NCI-H446 treated with DMSO at 0.1 percent for 48 hours (cell line): Measurements from ENCODE around the gene VEGFA.

ENCODE experiments used
- DNase-seq: peaks from one replicate; lab custom pipeline; 2025; lab: John Stamatoyannopoulos, UW

Gene VEGFA

DNA sequence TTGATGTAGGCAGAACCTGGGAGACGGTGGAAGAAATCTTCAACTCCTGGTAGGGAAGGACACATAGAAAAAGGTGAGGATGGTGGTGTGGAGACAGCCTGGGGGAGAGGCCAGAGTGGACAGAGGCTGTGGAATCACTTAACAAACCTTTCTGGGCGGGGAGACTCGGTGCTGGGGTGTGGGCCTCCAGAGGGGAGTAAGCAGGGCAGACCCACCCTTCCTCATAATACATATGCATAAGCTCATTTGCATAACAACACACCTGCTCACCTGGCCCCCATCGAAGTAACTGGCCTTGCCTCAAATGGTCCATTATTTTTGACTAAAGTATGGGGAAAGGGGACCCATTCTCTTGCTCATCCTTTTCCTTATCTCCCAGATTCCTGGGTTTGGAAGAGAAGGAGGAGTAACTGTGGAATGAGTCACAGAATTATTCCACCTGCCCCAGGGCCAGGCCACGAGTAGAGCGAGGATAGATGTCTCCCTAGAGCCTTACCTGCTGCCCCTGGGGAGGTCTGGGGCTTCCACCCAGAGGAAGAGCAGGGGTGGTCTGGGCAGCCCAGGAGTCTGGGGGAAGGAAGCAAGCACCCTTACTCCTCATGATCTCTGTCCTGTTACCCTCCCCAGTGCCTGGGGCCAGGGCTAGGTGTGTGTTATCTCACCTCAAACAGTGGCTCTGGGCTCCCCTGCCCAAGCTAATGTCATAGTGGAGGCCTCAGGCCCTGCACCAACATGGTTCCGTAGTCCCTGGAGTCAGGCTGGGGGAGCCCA lies 10.7 kb upstream of the VEGFA start:
- DNase-seq: no peak

DNA sequence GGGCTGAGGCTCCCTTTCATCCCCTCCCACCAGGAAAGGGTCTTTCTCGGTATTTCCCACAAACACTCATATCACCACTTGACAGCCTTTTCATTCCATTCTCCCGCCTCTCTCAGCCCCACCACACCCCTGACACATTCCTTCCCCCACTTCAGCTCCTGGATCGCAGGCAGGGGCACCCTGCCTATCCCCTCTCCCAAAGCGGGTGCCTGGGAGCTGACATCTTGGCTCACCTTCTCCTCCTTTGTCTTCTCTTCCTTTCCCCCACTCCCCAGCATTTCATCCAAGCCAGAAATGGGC lies 10.2 kb upstream of the VEGFA start:
- no peak for DNase-seq

DNA sequence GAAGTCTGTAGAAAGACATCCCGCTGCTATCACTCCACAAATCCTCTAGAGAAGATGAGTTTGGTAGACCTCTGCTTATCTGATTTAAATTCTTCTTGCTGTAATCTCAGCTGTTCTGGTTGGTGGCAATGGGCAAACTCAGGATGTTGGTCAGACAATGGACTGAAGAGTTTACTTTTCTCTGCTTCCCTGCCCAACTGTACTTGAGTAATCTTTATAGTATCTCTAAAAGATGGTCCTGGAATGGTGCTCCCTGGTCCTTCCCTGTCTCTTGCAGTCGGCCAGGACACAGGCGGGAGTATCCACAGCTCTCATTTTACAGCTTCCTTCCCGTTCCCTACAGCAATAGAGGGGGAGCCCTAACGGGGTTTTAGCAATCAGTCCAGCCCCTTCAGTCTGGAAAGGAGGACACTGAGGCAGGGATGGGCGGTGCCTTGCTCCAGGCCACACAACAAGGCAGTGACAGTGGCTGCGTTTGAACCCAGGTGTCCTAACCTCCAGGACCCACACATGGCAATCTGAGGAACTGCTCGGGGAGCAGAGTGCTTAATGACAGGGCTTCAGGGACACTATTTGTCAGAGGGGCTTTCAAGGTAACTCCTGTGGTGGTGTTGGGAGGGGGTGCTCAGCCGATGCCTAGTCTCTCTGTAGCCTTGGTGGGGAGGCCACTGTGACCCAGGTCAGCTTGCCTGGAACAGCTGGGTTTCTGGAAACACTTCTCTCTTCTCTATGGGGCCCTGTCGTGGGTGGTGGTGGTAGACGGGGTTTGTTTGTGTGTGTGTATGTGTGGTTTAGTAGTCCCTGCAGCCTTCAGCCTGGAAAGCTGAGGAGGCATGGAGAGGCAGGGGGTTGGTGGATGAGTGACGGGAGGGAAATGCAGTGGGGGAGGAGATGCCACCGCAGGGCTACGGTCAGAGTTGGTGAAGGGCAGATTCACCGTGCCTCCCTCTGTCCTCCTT lies 9.5 kb upstream of the VEGFA start:
- DNase-seq: no peak

DNA sequence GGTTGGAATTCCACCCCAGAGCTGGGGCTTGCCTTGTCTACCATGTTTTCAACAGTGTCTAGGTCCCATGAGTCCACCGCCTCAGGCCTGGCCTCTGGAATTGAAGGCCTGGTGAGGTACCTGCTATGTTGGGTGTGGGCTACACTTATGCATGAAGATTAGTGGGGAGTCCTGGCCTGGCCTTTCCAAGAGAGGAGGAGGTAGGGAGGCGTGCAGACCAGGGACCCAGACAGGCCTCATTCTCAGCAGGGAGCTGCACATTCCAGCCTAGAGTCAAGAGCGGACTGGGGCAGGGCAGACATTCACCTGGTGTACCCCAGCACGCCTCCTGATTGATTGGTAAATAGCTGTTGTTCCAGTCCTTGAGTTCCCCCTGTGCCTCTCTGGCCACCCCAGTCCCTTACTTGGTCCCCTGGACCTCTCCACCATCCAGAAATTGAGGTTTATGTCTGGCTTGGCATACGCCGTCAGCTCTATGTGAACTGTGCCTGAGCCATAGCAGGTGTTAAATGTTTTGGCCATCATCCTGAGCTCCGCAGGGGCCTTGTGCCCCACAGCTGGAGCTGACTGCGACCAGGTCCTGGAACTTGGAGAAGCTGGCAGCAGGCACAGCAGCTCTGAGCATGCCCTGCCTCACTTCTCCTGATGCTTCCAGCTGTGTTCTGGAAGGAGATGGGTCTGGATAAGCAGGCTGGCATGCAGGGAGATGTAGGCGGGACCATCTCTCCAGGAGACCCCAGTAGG lies 8.2 kb upstream of the VEGFA start:
- no peak for DNase-seq

DNA sequence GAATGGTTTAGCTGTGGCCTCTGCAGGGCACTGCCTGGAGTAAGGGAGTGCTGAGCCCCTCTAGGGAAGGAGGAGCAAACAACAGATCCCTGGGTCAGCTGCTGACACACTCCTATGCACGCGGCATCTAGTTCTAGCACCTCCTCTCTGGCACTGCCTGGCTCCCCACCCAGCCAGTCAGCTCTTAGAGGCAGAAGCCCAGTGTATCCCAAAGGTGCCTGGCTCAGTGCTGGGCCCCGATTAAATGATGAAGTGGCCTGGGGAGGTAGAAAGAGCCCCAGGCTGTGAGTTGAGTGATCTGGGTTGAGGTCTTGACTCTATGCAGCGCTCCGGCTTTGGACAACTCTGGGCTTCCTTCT lies 7.6 kb upstream of the VEGFA start:
- no peak for DNase-seq

DNA sequence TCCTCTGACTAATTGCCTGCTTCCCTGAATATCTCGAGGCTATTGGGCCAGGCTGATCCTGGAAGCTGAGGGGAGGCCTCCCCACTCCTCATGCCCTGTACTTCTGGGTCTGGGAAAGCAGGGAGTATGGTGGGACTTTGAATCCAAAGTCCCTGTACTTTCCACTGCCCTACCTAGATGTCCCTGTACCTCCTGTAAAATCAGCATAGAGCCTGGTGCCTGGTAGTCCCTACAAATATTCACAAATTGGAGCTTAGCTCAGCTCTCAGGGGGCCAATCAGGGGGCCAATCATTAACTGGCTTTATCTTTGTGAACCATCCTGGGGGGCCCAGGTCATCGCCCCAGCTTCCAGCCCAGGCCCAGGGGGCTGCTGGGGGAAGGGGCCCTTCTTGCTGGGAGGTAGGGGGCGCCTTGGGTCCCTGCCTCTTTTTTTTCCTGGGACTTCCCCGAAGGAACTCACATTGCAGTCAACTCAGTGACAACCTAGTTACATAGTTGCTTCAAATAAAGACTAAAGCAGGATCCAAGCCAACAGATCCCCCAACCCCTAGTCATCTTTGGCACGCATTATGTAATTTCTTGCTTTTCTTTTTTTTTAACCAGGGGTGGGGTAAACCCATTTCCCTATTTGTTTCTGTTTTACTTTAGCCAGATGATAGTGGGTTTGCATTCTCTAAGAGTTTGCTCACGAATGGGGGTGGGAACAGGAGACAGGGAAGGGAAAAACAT lies 6.9 kb upstream of the VEGFA start:
- DNase-seq: no peak

DNA sequence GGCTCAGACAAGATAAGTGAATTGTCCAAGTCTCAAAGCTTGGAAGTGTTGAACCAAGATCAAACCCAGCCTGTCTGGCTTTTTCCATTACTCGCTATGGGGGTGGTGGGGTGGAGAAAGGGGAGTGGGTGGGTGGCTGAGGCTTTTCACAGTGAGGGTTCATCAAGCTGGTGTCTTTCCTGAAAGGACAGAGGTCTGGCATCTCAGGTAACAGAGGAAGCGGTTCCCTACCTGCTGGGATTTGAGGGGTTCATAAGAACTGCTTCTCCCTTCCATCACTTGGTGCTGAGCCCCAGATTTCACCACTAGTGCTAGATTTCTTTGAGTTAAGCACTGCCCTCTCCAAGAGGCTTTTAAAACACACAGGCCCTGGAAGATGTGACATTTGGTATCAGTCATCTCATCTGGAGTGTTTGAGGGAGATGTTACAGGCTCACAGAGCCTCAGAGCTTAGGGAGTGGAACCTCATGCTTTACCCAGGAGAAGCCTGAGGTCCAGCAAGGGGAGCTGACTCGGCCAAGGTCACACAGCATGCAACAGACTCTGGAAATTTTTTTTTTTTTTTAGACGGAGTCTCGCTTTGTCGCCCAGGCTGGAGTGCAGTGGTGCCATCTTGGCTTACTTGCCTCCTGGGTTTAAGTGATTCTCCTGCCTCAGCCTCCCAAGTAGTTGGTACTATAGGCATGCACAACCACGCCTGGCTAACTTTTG lies 6.0 kb upstream of the VEGFA start:
- no peak for DNase-seq

DNA sequence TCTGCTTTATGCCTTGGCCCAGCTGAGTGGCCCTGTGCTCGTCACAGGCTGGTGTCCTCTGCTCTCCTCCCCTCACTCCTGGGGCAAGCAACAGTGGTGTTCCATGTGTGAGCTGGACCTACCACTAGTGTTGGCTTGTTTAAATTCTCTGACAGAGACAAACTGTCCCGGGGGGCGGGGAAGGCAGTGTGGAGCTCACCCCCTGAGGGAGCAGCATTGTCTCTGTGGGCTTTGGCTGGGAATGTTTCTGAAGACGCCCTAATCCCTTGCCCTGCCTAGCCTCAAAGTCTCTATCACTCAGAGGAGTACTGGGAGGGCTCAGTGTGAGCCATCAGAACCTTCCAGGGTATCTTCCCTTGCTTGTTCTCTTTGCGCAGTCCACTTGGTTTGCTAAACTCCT lies 5.2 kb upstream of the VEGFA start:
- no peak for DNase-seq

DNA sequence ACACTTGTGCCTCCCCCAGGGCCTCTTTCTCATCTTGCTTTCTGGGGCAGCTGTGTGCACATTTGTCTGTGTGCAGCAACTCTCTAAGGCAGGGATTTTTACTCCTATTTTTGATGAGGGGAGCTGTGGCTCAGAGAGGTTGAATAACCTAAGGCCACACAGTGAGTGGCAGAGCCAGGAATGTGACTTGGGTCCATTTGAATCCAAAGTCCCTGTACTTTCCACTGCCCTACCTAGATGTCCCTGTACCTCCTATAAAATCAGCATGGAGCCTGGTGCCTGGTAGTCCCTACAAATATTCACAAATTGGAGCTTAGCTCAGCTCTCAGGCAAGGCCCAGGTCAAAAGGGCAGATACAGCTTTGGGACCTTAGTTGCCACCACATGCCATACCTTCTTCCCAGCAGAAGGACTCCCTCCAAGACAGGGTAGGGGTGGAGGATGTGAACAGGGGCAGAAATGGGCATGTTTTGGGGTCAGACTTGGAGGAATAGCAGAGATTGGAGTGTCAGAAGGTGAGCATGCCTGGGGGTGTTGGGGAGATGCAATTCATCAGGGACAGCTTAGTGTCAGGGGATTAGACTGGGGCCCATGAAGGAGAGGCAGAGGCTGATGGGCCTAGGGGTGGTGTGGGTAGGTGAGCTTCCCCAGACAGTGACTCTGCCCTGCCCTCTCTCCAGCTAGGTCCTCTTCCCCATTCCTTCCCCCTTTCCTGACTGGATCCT lies 4.1 kb upstream of the VEGFA start:
- DNase-seq: no peak

DNA sequence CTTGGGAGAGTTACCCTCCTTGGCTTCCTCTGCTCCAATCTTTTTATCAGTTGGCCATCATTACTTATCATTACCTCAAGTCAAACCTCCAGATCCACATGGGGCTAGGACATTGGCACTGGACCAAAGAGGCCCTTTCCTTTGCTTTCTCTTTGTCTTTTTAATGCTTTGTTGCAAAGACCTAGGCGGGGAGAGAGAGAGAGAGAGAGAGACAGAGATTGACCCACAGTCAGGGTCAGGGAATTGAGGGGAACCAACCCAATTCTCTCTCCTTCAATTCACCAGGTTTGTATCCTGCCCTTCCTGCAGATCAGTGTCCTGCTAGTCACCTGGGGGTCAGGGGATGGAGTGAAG lies 3.5 kb upstream of the VEGFA start:
- DNase-seq: no peak

DNA sequence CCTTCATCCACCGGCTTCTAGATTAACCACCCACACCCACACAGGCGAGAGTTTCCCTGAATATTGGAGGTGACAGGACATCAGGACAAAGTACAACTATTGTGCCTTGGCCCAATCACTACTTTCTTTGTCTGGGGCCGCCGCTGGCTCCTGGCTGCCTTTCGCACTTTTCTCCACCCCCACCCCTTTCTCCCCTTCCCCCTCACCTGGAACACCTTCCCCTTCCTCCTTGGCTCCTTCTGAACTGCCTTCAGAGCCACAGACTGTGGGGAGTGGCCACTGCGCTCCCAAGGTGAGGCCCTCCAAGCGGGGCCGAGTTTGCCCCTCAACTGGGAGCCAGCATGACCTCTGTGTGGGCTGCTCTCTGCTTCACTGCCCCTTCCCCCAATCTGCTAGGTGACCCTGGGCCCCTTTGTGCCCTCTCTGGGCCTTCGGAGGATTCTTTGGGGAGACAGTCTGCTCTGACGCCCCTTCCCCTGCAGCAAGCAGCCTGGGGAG lies 3.0 kb upstream of the VEGFA start:
- DNase-seq: no peak

DNA sequence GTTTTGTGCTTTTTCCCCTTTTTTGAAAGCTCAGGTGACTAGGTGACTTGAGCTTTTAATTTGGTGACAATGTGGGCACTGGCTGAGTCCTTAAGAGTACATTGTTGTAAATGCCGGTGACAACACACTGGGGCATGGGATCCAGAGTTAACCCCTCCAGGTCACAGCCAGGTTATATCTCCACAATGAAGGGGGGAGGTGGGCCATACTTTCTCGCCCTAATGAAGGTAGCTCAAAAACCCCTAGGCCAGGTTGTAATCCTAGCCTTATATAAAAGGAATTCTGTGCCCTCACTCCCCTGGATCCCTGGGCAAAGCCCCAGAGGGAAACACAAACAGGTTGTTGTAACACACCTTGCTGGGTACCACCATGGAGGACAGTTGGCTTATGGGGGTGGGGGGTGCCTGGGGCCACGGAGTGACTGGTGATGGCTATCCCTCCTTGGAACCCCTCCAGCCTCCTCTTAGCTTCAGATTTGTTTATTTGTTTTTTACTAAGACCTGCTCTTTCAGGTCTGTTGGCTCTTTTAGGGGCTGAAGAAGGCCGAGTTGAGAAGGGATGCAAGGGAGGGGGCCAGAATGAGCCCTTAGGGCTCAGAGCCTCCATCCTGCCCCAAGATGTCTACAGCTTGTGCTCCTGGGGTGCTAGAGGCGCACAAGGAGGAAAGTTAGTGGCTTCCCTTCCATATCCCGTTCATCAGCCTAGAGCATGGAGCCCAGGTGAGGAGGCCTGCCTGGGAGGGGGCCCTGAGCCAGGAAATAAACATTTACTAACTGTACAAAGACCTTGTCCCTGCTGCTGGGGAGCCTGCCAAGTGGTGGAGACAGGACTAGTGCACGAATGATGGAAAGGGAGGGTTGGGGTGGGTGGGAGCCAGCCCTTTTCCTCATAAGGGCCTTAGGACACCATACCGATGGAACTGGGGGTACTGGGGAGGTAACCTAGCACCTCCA lies 2.2 kb upstream of the VEGFA start:
- no peak for DNase-seq

DNA sequence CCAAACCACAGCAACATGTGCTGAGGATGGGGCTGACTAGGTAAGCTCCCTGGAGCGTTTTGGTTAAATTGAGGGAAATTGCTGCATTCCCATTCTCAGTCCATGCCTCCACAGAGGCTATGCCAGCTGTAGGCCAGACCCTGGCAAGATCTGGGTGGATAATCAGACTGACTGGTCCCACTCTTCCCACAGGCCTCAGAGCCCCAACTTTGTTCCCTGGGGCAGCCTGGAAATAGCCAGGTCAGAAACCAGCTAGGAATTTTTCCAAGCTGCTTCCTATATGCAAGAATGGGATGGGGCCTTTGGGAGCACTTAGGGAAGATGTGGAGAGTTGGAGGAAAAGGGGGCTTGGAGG lies 1.5 kb upstream of the VEGFA start:
- no peak for DNase-seq

DNA sequence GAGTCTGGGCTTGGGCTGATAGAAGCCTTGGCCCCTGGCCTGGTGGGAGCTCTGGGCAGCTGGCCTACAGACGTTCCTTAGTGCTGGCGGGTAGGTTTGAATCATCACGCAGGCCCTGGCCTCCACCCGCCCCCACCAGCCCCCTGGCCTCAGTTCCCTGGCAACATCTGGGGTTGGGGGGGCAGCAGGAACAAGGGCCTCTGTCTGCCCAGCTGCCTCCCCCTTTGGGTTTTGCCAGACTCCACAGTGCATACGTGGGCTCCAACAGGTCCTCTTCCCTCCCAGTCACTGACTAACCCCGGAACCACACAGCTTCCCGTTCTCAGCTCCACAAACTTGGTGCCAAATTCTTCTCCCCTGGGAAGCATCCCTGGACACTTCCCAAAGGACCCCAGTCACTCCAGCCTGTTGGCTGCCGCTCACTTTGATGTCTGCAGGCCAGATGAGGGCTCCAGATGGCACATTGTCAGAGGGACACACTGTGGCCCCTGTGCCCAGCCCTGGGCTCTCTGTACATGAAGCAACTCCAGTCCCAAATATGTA lies 957 bp upstream of the VEGFA start:
- peak; percentile 66 for DNase-seq

DNA sequence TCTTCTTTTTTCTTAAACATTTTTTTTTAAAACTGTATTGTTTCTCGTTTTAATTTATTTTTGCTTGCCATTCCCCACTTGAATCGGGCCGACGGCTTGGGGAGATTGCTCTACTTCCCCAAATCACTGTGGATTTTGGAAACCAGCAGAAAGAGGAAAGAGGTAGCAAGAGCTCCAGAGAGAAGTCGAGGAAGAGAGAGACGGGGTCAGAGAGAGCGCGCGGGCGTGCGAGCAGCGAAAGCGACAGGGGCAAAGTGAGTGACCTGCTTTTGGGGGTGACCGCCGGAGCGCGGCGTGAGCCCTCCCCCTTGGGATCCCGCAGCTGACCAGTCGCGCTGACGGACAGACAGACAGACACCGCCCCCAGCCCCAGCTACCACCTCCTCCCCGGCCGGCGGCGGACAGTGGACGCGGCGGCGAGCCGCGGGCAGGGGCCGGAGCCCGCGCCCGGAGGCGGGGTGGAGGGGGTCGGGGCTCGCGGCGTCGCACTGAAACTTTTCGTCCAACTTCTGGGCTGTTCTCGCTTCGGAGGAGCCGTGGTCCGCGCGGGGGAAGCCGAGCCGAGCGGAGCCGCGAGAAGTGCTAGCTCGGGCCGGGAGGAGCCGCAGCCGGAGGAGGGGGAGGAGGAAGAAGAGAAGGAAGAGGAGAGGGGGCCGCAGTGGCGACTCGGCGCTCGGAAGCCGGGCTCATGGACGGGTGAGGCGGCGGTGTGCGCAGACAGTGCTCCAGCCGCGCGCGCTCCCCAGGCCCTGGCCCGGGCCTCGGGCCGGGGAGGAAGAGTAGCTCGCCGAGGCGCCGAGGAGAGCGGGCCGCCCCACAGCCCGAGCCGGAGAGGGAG lies 580 bp downstream of the VEGFA start:
- no peak for DNase-seq

DNA sequence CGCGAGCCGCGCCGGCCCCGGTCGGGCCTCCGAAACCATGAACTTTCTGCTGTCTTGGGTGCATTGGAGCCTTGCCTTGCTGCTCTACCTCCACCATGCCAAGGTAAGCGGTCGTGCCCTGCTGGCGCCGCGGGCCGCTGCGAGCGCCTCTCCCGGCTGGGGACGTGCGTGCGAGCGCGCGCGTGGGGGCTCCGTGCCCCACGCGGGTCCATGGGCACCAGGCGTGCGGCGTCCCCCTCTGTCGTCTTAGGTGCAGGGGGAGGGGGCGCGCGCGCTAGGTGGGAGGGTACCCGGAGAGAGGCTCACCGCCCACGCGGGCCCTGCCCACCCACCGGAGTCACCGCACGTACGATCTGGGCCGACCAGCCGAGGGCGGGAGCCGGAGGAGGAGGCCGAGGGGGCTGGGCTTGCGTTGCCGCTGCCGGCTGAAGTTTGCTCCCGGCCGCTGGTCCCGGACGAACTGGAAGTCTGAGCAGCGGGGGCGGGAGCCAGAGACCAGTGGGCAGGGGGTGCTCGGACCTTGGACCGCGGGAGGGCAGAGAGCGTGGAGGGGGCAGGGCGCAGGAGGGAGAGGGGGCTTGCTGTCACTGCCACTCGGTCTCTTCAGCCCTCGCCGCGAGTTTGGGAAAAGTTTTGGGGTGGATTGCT lies 1.3 kb downstream of the VEGFA start:
- no peak for DNase-seq

DNA sequence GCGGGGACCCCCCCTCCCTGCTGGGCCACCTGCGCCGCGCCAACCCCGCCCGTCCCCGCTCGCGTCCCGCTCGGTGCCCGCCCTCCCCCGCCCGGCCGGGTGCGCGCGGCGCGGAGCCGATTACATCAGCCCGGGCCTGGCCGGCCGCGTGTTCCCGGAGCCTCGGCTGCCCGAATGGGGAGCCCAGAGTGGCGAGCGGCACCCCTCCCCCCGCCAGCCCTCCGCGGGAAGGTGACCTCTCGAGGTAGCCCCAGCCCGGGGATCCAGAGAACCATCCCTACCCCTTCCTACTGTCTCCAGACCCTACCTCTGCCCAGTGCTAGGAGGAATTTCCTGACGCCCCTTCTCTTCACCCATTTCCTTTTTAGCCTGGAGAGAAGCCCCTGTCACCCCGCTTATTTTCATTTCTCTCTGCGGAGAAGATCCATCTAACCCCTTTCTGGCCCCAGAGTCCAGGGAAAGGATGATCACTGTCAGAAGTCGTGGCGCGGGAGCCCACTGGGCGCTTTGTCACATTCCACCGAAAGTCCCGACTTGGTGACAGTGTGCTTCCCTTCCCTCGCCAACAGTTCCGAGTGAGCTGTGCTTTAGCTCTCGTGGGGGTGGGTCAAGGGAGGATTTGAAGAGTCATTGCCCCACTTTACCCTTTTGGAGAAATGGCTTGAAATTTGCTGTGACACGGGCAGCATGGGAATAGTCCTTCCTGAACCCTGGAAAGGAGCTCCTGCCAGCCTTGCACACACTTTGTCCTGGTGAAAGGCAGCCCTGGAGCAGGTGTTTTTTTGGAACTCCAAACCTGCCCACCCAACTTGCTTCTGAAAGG lies 2.1 kb downstream of the VEGFA start:
- DNase-seq: no peak
